Stimulated activated CD4-positive, alpha-beta T cell treated with anti-CD3 and anti-CD28 coated beads, Interleukin-4, amount 100 ng/mL, for 48 hours (primary cell): Measurements from ENCODE around the gene ABCB8.

ENCODE experiments used
- DNase-seq, 2 donors: peaks; one replicate each; pipeline ENCODE4 v3.0.0-alpha.2; 2020; ENCODE audit warnings: low read depth in 2 of 2

The ABCB8 gene

GRCh38 chr7:151085691-151086620 is 57.7 kb downstream of the ABCB8 start, which contains the start of gene AGAP3:
Gene AGAP3, plus strand, starts transcription at chr7:151086475. Its CDS starts 267 bp downstream, at chr7:151086742.
- peak in 1 of 2 donors; percentile 46 for DNase-seq

GRCh38 chr7:151086802-151087244 is 58.6 kb downstream of the ABCB8 start:
- DNase-seq = peak in 1 of 2 donors; percentile 27

GRCh38 chr7:151087245-151088018 is 59.2 kb downstream of the ABCB8 start:
- DNase-seq = peak; percentile 24 to 26

GRCh38 chr7:151088019-151088855 is 60.0 kb downstream of the ABCB8 start:
- no peak for DNase-seq

GRCh38 chr7:151088856-151089699 is 60.8 kb downstream of the ABCB8 start:
- DNase-seq = no peak

GRCh38 chr7:151089893-151090730 is 61.9 kb downstream of the ABCB8 start:
- no peak for DNase-seq

- no peak for DNase-seq
Observed at GRCh38 chr7:151091003-151091402, 62.8 kb downstream of the ABCB8 start.

GRCh38 chr7:151091431-151091830 is 63.2 kb downstream of the ABCB8 start:
- no peak for DNase-seq

GRCh38 chr7:151091988-151092387 is 63.7 kb downstream of the ABCB8 start:
- DNase-seq = no peak

GRCh38 chr7:151093748-151094147 is 65.5 kb downstream of the ABCB8 start:
- no peak for DNase-seq

- no peak for DNase-seq
Observed at GRCh38 chr7:151094675-151095074, 66.4 kb downstream of the ABCB8 start.

GRCh38 chr7:151095123-151095797 is 67.0 kb downstream of the ABCB8 start:
- no peak for DNase-seq

GRCh38 chr7:151095828-151096475 is 67.7 kb downstream of the ABCB8 start:
- DNase-seq = no peak
